DMS79 treated with DMSO at 0.1 percent for 48 hours (cell line): ENCODE measurements around the gene KAZN.

Experiments
- DNase-seq: peaks from one replicate; lab custom pipeline; 2025; lab: John Stamatoyannopoulos, UW

The KAZN gene

GRCh38 chr1:14647777-14648176 is 49.3 kb downstream of the KAZN start:
- DNase-seq: no peak

DNA sequence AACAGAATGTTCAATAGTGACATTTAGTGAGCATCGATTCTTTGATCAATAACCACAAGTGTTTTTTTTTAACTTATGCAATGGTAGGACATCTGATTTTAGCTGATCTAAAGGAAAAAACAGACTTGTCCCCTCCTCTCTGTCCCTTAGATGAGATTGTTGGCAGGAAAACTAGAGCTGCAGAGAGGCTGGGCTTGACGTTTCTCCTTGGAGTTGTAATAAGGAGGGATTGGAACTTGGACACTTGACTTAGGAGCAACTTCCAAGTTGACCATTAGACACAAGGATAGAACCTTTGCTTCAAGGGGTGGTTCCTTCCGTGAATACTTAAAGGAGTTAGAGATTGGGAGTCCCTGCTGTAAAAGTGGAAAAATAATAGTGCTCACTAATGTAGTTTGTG is 49.9 kb downstream of the KAZN start:
- no peak for DNase-seq

DNA sequence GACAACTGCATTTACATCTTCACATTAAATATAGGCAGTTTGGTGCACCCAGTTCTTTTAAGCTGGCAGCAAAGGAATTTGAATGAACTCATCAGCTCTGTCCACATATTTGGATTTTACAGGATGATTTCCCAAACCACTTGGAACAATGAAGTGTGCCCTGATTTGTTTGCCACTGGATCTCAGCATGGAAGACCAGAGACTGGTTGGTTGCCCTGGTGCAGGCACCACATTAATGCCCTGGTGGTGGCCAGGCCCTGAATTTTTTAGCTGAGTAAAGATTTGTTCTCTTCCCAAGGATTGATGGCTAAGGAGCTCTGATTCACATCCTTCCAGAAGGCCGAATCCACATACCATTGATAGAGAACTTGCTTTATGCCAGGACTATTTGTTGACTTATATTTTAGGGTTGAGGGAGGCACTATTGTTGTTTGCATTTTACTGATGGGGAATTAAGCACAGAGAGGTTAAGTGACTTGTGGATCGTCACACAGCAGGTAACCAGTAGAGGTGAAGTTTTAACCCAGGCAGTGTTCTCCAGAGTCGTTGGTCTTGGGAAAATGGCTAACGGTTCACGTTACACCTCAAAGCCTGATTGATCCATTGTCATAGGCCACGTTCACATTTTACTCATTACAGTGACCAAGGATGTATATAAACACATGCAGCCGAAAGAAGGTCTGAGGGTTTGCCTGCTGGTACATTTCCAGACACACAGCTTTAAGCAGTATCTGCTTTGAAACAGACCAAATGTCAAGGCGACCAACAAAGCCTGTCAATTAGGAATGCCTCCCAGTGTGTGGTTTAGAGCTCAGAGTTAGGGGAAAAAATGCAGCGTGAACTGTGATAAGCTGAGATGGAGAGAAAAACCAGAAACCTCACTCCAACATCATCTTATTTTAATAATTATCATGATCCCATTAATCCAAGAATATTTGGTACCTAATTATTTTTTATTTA is 50.7 kb downstream of the KAZN start:
- no peak for DNase-seq

GRCh38 chr1:14649976-14650375 is 51.5 kb downstream of the KAZN start:
- no peak for DNase-seq

DNA sequence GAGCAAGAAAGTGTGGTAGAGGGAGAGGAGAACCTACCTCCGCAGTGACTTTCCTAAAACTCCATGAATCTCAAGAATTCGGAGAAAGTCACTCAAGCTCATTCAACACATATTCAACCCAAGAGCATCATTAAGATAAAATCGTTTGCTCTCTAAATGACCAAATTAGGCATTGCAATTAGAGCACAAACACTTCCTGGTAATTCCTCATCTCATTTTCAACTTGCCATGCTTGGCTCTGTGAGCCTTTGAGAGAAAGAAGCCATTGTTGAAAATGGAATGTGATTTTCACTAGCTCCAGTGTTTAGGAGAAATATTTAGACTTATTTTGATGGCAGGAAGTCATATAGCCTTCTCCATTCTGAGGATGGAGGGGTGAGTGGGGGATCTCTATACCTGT is 52.5 kb downstream of the KAZN start:
- DNase-seq: no peak

- DNase-seq: no peak
Observed at GRCh38 chr1:14652840-14653239, 54.4 kb downstream of the KAZN start.

GRCh38 chr1:14653461-14653960 is 55.0 kb downstream of the KAZN start:
- no peak for DNase-seq

DNA sequence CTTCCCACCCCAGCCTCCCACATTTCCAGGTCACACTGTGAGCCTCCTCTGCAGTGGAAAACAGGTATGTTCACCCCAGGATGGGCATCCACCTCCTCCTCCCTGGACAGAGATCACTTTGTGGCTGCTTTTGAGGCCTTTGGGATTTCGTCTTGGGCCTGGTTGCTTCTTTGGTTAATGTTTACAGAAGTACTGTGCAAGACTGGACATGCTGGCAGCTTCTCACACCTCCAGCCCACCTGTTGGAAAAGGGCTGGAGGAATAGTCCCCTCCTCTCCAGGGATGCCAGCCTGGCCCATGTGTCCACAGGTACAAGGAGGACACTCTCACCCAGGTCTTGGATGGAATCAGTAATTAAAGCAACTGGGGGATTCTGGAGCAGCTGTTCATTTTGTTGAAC is 56.1 kb downstream of the KAZN start:
- peak; percentile 21 for DNase-seq

GRCh38 chr1:14655385-14655784 is 56.9 kb downstream of the KAZN start:
- no peak for DNase-seq

DNA sequence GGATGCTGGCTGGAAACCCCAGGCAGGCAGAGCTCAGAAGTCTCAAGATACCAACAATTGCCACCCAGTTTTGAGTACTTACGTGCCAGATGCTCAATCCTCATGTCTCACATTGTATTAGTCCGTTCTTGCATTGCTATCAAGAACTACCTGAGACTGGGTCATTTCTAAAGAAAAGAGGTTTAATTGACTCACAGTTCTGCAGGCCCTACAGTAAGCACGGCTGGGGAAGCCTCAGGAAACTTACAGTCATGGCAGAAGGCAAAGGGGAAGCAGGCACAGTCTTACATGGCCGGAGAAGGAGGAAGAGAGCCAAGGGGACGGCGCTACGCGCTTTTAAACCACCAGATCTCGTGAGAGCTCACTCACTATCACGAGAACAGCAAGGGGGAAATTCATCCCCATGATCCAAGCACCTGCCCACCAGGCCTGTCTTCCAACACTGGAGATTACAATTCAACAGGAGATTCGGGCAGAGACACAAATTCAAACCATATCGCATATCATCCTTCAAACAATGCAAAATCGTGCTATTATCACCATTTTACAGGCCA is 58.0 kb downstream of the KAZN start:
- DNase-seq: no peak

DNA sequence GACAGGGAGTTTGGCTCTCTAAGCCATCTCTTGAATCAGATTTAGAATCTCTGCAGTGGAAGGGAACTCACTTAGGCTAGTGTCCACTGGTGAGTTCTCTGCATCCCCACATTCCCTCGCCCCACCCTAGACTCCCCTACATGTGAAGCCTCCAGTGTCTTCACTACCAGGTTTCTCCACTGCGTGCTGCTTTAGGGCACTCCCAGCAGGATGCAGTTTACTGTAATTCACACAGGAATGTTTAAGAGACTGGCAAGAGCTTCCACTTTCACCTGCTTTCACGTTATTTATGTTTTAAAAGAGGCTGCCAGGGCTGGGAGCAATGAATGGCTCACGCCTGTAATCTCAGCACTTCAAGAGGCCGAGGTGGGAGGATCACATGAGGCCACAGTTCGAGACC is 60.2 kb downstream of the KAZN start:
- DNase-seq: no peak

GRCh38 chr1:14659913-14660312 is 61.4 kb downstream of the KAZN start:
- DNase-seq: no peak

DNA sequence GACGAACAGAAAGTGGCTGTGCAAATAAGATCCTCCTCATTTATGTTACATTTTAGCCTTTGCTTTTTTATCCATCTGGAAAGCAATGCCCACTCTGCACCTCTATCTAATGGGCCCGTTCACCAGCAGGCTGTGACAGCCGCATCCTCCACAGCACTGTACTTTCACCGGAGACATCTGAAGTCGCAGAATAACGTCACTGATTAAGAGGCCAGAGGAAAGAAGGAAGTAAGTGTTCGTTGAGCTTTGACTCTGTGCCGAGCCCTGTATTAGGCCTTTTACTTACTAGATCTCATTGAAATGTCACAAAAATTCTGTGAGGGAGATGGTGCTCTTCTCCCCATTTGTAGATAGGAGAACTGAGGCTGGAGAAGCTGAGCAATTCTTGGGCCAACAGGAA is 62.3 kb downstream of the KAZN start:
- no peak for DNase-seq

GRCh38 chr1:14661222-14661621 is 62.7 kb downstream of the KAZN start:
- no peak for DNase-seq

DNA sequence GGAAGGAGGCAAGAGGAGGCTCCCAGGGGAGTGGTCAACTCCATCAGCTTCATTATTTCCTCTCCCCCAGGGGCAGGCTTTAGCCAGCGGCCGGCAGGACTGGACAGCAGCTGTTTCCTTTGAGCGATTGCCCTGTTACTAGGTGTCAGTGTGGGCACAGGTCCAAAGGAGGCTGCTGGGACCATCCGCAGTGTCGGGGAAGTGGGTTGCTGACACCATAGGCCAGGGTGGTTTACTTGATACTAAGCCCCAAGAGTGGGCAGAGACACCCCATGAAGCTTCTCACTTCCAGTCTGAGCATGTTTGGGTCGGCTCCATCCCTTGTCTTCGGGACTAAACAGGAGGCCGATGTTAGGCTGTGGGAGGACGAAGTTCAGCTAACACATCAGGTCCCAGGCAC is 63.6 kb downstream of the KAZN start:
- DNase-seq: no peak

DNA sequence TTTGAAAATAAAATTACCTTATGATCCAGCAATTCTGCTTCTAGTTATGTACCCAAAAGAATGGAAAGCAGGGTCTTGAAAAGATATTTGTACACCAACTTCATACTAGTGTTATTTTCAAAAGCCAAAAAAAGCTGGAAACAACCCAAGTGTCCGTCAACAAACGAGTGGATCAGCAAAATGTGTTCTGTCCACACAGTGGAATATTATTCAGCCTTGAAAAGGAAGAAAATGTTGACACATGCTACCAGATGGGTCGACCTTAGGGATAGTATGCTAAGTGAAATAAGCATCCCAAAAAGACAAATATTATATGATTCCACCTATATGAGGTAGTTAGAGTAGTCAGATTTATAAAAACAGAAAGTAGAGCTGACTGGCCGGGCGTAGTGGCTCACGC is 65.3 kb downstream of the KAZN start:
- no peak for DNase-seq

GRCh38 chr1:14666373-14666772 is 67.9 kb downstream of the KAZN start:
- DNase-seq: no peak

- no peak for DNase-seq
Observed at GRCh38 chr1:14666962-14667650, 68.6 kb downstream of the KAZN start.

DNA sequence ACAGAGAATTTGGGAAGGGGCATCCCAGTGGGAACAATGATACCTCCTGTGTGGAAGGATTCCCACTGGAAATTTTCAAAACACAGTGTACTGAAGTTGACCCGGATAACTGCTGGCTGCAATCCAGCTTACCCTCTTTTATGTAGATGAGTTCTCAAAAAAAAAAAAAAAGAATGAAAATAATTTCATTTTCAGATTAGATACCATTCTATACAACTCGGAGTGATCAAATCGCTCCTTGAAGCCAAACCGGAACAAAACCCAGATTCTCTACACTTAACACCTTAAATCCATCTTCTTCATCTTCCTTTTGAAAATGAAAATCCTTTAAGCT is 69.1 kb downstream of the KAZN start:
- no peak for DNase-seq

- DNase-seq: no peak
Observed at GRCh38 chr1:14668538-14668937, 70.1 kb downstream of the KAZN start.

DNA sequence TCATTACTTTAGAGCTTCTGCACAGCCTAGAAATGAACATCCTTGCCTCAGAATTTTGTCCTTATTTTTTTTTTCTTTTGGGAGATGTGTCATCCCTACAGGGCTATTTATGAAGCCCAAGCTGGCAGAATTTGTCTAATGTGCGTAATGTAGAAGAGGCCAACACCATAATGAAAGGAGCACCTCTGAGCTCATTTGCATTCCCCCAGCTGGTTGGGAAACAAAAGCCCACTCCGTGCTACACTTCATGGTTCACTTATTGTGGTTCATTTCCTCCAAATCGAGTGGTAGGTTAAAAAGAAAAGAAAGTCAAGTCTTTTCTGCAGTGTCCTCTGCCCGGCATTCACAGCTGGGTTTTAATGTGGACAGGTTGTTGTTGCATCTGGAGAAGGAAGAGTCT is 73.5 kb downstream of the KAZN start:
- peak; percentile 65 for DNase-seq

DNA sequence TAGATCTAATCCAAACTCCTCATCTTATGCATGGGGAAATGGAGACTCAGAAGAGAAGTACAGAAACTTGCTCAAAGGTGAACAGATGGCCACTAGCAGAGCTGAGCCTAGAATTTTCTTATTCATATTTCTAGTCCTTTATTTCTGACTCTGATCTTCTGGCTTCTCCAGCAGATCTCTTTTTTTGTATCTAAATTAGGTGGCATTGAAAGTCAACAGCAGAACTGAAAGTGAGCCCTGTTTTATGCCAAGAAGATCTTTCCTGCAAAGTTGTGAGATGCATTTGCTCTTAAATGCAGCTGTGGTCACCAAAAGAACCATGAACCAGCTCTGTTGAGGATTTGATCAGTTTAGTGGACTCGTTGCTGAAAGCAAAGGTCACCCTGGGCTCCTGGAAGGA is 75.5 kb downstream of the KAZN start:
- DNase-seq: no peak

- no peak for DNase-seq
Observed at GRCh38 chr1:14676400-14676799, 77.9 kb downstream of the KAZN start.
